ENCODE results near the gene ERICH4. TPM values are rescaled to one million over a fixed set of nuclear protein-coding genes. Genes with fewer than 3 reads are reported as not detected.

The ERICH4 gene
- total and polyA plus RNA-seq, 7 donors = 0.09 to 0.10 TPM; not detected in 5

- DNase-seq (no peak), ATAC-seq (no peak)
- intact Hi-C loops (cut with DNase I) = no loop called here
Observed at GRCh38 chr19:41441321-41441945, 1.5 kb upstream of the ERICH4 start.

GRCh38 chr19:41443813-41444455, 978 bp downstream of the ERICH4 start:
- no peaks in the 10 kb centered on the region for H3K9me3 ChIP-seq
- H3K4me3 ChIP-seq = no peak overlapping the region
- TF ChIP-seq CTCF (IDR thresholded peaks at IDR 0.05) = no peak
- no peak overlapping the region for H3K27ac ChIP-seq
- H3K4me1 ChIP-seq = peaks cover 8% of the 10 kb centered on the region
- peaks cover 0 to 4% (median 3%) of the 10 kb centered on the region in 3 donors for H3K27me3 ChIP-seq (ENCODE audit: insufficient read depth in 3 of 3, low read length in 2 of 3)
- ATAC-seq (no peak), DNase-seq (no peak)
- intact Hi-C loops (cut with DNase I) = no loop called here
- WGBS, 3 donors = 37 to 53% (median 41%) methylated on average over 6 of the region's 6 CpGs
- no peaks in the 10 kb centered on the region for H3K36me3 ChIP-seq (ENCODE audit: insufficient read depth in 1 of 2, low read depth in 1 of 2)

More at GRCh38 chr19:41441321-41441945, 1.5 kb upstream of the ERICH4 start:
- TF ChIP-seq CTCF (IDR thresholded peaks at IDR 0.05) = no peak
- Histone ChIP-seq H3K4me3 (no peak overlapping the region), H3K27ac (no peak overlapping the region), H3K27me3 (ENCODE audit: insufficient read depth in 3 of 3, low read length in 2 of 3) (peaks cover 0 to 4% (median 0%) of the 10 kb centered on the region in 3 donors), H3K9me3 (no peaks in the 10 kb centered on the region), H3K4me1 (peaks cover 9% of the 10 kb centered on the region), H3K36me3 (ENCODE audit: insufficient read depth in 1 of 2, low read depth in 1 of 2) (peaks cover 4 to 17% of the 10 kb centered on the region in 2 donors)
- 78 to 86% (median 86%) methylated on average over 15 of the region's 15 CpGs for WGBS, 3 donors

- no peaks in the 10 kb centered on the region for H3K9me3 ChIP-seq
- H3K27me3 ChIP-seq (ENCODE audit: insufficient read depth in 3 of 3, low read length in 2 of 3) = peaks cover 0 to 4% (median 3%) of the 10 kb centered on the region in 3 donors
- peaks cover 5% of the 10 kb centered on the region for H3K4me1 ChIP-seq
- ATAC-seq (no peak), DNase-seq (no peak)
- no peaks in the 10 kb centered on the region for H3K36me3 ChIP-seq (ENCODE audit: insufficient read depth in 1 of 2, low read depth in 1 of 2)
- TF ChIP-seq CTCF (IDR thresholded peaks at IDR 0.05) = no peak
- intact Hi-C loops (cut with DNase I) = loop anchor here in 1 of 2 donors (5.0 kb wide), 2 partner anchors 92 to 302 kb away; no protein-coding TSS in a partner anchor
- H3K27ac ChIP-seq = no peak overlapping the region
- 52 to 57% (median 55%) methylated on average over 5 of the region's 5 CpGs for WGBS, 3 donors
- no peak overlapping the region for H3K4me3 ChIP-seq
Observed at GRCh38 chr19:41445575-41445974, 2.6 kb downstream of the ERICH4 start.

GRCh38 chr19:41447732-41448332, 4.9 kb downstream of the ERICH4 start:
- no peak for TF ChIP-seq CTCF (IDR thresholded peaks at IDR 0.05)
- DNase-seq (no peak), ATAC-seq (no peak)
- WGBS, 3 donors = 57 to 59% (median 59%) methylated on average over 12 of the region's 12 CpGs
- peaks cover 5% of the 10 kb centered on the region for H3K4me1 ChIP-seq
- intact Hi-C loops (cut with DNase I) = loop anchor here in 1 of 2 donors (2.0 to 5.0 kb wide), 3 partner anchors 89 to 299 kb away; no protein-coding TSS in a partner anchor
- peaks cover 0 to 4% (median 3%) of the 10 kb centered on the region in 3 donors for H3K27me3 ChIP-seq (ENCODE audit: insufficient read depth in 3 of 3, low read length in 2 of 3)
- peak overlapping the region; percentile 35 for H3K4me3 ChIP-seq
- H3K27ac ChIP-seq = no peak overlapping the region
- H3K36me3 ChIP-seq (ENCODE audit: insufficient read depth in 1 of 2, low read depth in 1 of 2) = no peaks in the 10 kb centered on the region
- H3K9me3 ChIP-seq = no peaks in the 10 kb centered on the region

All from psoas muscle (tissue), 8 donors.